ENCODE measurements around the gene TRIL. TPM values are rescaled to one million over a fixed set of nuclear protein-coding genes. Genes with fewer than 3 reads are reported as not detected.

Gene TRIL, protein sequence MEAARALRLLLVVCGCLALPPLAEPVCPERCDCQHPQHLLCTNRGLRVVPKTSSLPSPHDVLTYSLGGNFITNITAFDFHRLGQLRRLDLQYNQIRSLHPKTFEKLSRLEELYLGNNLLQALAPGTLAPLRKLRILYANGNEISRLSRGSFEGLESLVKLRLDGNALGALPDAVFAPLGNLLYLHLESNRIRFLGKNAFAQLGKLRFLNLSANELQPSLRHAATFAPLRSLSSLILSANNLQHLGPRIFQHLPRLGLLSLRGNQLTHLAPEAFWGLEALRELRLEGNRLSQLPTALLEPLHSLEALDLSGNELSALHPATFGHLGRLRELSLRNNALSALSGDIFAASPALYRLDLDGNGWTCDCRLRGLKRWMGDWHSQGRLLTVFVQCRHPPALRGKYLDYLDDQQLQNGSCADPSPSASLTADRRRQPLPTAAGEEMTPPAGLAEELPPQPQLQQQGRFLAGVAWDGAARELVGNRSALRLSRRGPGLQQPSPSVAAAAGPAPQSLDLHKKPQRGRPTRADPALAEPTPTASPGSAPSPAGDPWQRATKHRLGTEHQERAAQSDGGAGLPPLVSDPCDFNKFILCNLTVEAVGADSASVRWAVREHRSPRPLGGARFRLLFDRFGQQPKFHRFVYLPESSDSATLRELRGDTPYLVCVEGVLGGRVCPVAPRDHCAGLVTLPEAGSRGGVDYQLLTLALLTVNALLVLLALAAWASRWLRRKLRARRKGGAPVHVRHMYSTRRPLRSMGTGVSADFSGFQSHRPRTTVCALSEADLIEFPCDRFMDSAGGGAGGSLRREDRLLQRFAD
- 16.8 and 19.0 TPM in 2 replicates for polyA plus RNA-seq (2014; cell fraction: cytosol; rRNA removed)
- polyA plus RNA-seq (2014; cell fraction: nucleus; rRNA removed): 7.2 and 7.3 TPM in 2 replicates

DNA sequence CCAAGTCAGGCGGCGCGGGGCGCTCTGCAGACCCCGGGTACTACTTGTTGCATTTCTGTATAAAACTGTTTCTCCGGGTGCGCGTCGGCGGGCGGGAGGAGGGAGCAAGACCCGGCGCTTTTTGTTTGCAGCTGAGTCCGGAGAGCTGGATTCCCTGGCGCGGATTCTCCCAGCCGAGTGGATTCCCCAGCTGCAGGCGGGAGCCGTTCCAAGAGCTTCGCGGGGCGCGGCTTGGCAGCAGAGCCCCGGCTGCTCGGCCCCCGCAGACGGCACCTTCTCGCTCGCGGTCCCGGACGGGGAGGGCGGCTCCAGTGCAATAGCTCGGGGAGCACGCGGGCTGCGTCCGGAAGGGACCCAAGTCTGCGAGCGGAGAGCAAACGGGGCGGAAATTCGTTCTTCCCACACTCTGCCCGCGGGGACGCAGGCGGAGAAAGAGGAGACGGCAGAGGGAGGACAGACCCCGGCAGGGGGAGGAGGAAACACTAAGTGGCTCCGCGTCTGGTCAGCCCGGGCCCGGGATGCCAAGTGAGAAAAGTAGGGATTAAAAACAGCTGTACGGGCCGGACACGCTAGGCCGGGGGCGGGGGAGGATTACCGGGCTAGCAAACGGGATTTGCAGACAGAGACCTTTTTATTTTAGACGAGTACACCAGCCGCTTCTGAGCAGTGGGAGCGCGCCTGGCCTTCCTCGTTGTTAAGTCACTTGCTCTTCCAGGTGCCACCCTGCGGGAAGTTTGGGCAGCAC, at the start of gene TRIL:
Gene TRIL (minus strand): TSS at position 96 of the 745 bp plus-strand sequence. CDS start 284 bp downstream, outside the sequence.
- DNase-seq (ENCODE audit: low spot score): peak; percentile 64

- DNase-seq (ENCODE audit: low spot score): no peak
Observed at GRCh38 chr7:29007127-29007526, 49.0 kb upstream of the TRIL start.

- no peak for DNase-seq (ENCODE audit: low spot score)
Observed at GRCh38 chr7:29005829-29006228, 47.7 kb upstream of the TRIL start.

DNA sequence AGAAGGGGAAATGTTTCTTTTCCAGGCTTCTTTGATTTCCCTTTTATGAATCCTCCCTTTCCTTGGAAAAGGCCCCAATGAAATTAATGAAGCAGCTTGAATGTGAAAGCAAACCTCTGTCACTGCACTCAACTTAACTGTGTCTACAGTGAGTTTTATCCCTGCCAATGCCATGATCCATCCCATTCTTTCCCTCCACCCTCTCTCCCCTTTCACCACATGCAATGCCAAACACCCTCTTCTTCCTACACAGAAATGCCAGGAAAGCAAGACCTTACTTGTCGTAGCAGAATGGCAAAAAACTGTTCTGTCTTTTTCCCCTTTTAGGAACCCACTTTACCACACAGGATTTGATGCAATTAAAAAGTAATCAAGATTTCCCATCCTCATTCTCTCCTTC, 47.3 kb upstream of the TRIL start:
- no peak for DNase-seq (ENCODE audit: low spot score)

- no peak for DNase-seq (ENCODE audit: low spot score)
Observed at GRCh38 chr7:29003703-29004102, 45.6 kb upstream of the TRIL start.

DNA sequence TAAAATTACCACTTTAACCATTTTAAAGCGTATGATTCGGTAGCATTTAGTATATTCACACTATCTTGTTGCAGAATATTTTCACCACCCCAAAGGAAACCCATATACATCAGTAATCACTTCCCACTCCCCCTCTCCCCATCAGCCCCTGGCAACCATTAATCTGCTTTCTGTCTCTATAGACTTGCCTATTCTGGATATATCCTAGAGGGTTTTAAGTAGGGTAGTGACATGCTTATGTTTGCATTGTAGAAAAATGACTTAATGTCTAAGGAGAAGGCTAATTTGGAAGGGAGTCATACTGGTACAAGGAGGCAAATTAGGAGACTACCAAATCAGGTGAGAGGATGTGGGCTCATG, 42.6 kb upstream of the TRIL start:
- DNase-seq (ENCODE audit: low spot score): no peak

- DNase-seq (ENCODE audit: low spot score): no peak
Observed at GRCh38 chr7:28999895-29000716, 42.0 kb upstream of the TRIL start.

- no peak for DNase-seq (ENCODE audit: low spot score)
Observed at GRCh38 chr7:28999427-28999826, 41.3 kb upstream of the TRIL start.

DNA sequence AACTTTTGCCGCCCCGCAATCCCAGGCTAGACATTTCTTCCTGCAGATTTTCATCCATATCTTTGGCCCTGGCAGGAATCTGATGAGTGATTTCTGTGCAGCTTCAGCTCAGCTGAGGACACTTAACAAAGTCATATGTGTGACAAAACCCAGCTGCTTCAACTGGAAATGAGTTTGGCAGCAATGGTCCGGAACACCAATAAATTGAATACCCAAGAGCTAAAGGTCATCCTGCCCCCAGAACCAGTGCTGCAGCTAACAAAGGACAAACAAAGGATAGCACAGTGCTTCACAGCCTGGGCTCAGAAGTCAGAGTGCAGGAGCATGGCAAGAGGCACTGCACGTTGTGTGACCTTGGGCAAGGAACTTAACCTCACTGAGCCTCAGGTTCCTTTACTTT, 40.0 kb upstream of the TRIL start:
- DNase-seq (ENCODE audit: low spot score): peak; percentile 56

DNA sequence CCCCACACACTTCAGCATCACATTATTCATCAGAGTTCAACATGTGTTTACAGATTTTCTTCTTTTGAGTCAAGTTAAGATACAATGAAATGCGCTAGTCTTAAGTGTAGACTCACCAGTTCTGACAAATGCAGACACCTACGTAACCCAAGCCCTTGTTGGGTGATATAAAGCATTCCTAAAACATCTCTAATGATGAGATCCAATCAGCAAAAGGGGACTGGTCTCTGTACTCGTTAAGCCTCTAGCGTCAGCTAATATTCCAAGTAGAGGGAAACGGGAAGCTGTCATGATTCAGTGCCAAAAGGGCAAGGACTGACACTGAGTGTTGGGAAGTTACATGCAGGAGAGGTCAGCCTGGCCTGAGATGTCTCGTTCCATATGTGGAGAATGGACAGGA, 38.7 kb upstream of the TRIL start:
- no peak for DNase-seq (ENCODE audit: low spot score)

GRCh38 chr7:28993371-28993770, 35.2 kb upstream of the TRIL start:
- no peak for DNase-seq (ENCODE audit: low spot score)

- no peak for DNase-seq (ENCODE audit: low spot score)
Observed at GRCh38 chr7:28992798-28993197, 34.7 kb upstream of the TRIL start.

DNA sequence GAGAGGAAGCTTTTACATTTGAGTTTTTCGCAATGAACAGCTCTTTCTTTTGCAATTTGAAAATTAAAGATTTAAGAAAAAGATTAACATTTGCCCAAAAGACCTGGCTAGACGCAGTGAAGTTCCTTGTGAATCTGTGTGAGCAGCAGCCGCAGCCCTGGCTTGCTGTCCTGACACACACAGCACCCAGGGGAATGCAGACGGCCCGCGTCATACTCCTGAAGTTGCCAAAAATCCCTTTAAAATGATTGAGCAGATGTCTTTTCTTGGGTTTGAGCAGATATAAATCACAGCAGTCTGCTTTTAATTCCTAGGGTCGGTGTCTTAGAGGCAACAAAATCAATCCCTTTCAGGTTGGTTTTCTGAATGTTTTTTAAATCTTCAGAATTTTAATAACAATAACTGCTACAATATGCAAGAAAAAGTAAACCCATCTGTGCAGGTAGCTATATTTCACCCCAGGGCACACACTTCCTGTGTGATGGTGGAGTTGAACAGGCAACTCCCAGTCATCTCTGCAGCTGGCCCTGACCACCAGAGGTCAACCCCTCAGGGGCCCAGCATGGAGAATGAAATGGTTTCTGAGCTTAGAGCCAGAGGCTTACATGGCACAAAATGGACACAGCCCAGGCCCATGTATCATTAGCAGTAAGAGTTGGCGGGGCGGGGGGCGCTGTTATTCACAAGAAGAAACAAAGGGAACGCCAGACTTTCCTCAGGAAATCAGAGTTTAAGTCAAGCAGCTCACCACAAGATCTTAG, 32.2 kb upstream of the TRIL start:
- no peak for DNase-seq (ENCODE audit: low spot score)

GRCh38 chr7:28989211-28989980, 31.3 kb upstream of the TRIL start:
- DNase-seq (ENCODE audit: low spot score): no peak

- no peak for DNase-seq (ENCODE audit: low spot score)
Observed at GRCh38 chr7:28988810-28989209, 30.7 kb upstream of the TRIL start.

DNA sequence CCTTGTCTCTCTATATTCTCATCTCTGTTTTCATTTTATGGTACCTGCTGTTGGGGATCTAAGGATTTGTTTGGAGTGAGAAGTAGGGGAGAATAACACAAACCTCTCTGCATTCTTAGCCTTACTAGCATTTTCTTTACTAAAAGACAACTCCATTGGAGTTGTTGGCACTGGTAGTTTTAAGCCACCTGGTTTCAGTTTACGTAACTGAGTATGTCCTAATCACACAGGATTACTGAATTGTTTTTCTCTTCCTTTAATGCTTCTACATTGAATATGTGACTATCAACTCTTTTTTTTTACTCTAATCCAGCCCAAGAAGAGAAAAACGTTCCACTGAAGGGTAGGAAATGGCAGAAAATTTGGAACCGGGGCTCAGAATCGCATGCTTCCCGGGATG, 30.0 kb upstream of the TRIL start:
- no peak for DNase-seq (ENCODE audit: low spot score)

- DNase-seq (ENCODE audit: low spot score): no peak
Observed at GRCh38 chr7:28986765-28987110, 28.6 kb upstream of the TRIL start.

GRCh38 chr7:28986028-28986764, 28.1 kb upstream of the TRIL start:
- no peak for DNase-seq (ENCODE audit: low spot score)

- DNase-seq (ENCODE audit: low spot score): peak; percentile 64
Observed at GRCh38 chr7:28984631-28985030, 26.5 kb upstream of the TRIL start.
